Measurements from ENCODE around the gene UBE2E2. TPM values are rescaled to one million over a fixed set of nuclear protein-coding genes. Genes with fewer than 3 reads are reported as not detected.
A peak's percentile ranks its signal among the peaks of the same experiment; 100 is the strongest.

UBE2E2 gene
- total and polyA plus RNA-seq, 2 donors (not counting 1 experiment from before 2014, with no cell fraction given): 16.0 to 45.0 TPM

- peak overlapping the region; percentile 17 for H3K27ac Mint-ChIP-seq
Observed at GRCh38 chr3:23270423-23270822, 67.3 kb downstream of the UBE2E2 start.

More at GRCh38 chr3:23270423-23270822, 67.3 kb downstream of the UBE2E2 start:
- no peak overlapping the region for H3K4me3 ChIP-seq (ENCODE audit: control extremely low read depth in 1 of 5, extremely low read depth in 1 of 5, insufficient read depth in 1 of 5, low read depth in 2 of 5, low read length in 4 of 5)
- Mint-ChIP-seq H3K9me3 (ENCODE audit: insufficient read depth) (no peaks in the 10 kb centered on the region), H3K27me3 (no peaks in the 10 kb centered on the region), H3K4me1 (peaks cover 39% of the 10 kb centered on the region), H3K4me3 (no peak overlapping the region)
- ATAC-seq (ENCODE audit: low read depth): no peak
- H3K27ac ChIP-seq (ENCODE audit: low read length in 2 of 2): no peak overlapping the region
- ChIA-PET CTCF (no interaction called here), POLR2A (no interaction called here)
- H3K9me3 ChIP-seq (ENCODE audit: control extremely low read depth in 1 of 3, control insufficient read depth in 2 of 3, insufficient read depth in 1 of 3, low read length in 2 of 3): peaks cover 0 to 14% (median 0%) of the 10 kb centered on the region in 3 donors
- TF ChIP-seq EZH2 (IDR thresholded peaks at IDR 0.05; ENCODE audit: borderline replicate concordance, insufficient read depth, low read depth, low read length, poor library complexity, severe bottlenecking): no peak
- TF ChIP-seq CTCF (IDR thresholded peaks at IDR 0.05): no peak
- H3K27me3 ChIP-seq (replicated peaks in 1 of 4; ENCODE audit: control extremely low read depth in 1 of 4, control insufficient read depth in 3 of 4, insufficient read depth in 4 of 4, low read length in 3 of 4): no peaks in the 10 kb centered on the region
- no peak for DNase-seq
- no peak overlapping the region for H2AFZ ChIP-seq (ENCODE audit: insufficient read depth, low read depth, low read length, poor library complexity, severe bottlenecking)
- H4K20me1 ChIP-seq (ENCODE audit: control insufficient read depth, insufficient read depth, low read length, poor library complexity, severe bottlenecking): peaks cover 18% of the 10 kb centered on the region
- peak overlapping the region; percentile 9 for H3K9ac ChIP-seq (ENCODE audit: low read length)
- WGBS (ENCODE audit: insufficient coverage): 10% methylated on average over 3 of the region's 3 CpGs
- peak overlapping the region; percentile 47 for H3K4me2 ChIP-seq (replicated peaks; ENCODE audit: low read depth, low read length, poor library complexity, severe bottlenecking)
- intact Hi-C loops (cut with micrococcal nuclease): no loop called here
- H3K79me2 ChIP-seq (ENCODE audit: control insufficient read depth, insufficient read depth, low read length): peaks cover 46% of the 10 kb centered on the region
- peaks cover 0 to 6% of the 10 kb centered on the region in 2 experiments for H3K36me3 ChIP-seq (replicated peaks in 1 of 2; ENCODE audit: control extremely low read depth in 1 of 2, control insufficient read depth in 1 of 2, extremely low read depth in 1 of 2, insufficient read depth in 2 of 2, low read length in 1 of 2)
- H3K4me1 ChIP-seq (ENCODE audit: control insufficient read depth in 2 of 2, insufficient read depth in 2 of 2, low read length in 2 of 2): peaks cover 7 to 23% of the 10 kb centered on the region in 2 donors

Data from B cell (primary cell).